Spleen (tissue), 7 donors: ENCODE measurements around the gene SCAMP4.

Experiments
- CTCF ChIP-seq, 11 experiments: fragments of 200-600 bp in 7 of 11; fragments of 450-650 bp in 4 of 11; sonication (generic) in 4 of 11; IDR thresholded peaks in 8 of 11; conservative IDR thresholded peaks in 3 of 11; 1 replicate in 7 of 11; 2 replicates in 4 of 11; pipeline versions ENCODE4 v1.4.0 to v1.8.0; 2016 to 2021; ENCODE audit warnings: antibody characterized with exemption in 11 of 11, inconsistent platforms in 4 of 11, mild to moderate bottlenecking in 1 of 11
- POLR2A ChIP-seq, 3 donors: fragments of 450-650 bp; IDR thresholded peaks; one replicate each; pipeline ENCODE4 v1.5.1; 2017; ENCODE audit warnings: antibody characterized with exemption in 3 of 3, mild to moderate bottlenecking in 1 of 3
- POLR2AphosphoS5 ChIP-seq, 3 donors: sonication (generic); formaldehyde crosslinking; IDR thresholded peaks; one replicate each; pipeline ENCODE4 v1.5.1; 2017; ENCODE audit warnings: antibody characterized with exemption in 3 of 3
- donor health status: DM: no; HTN: no; CAD: no; lungs with moderate emphysema.
- donor health status: DM: no; HTN: no; CAD: no.
- donor health status: DM: no; HTN: no; CAD: no.

DNA sequence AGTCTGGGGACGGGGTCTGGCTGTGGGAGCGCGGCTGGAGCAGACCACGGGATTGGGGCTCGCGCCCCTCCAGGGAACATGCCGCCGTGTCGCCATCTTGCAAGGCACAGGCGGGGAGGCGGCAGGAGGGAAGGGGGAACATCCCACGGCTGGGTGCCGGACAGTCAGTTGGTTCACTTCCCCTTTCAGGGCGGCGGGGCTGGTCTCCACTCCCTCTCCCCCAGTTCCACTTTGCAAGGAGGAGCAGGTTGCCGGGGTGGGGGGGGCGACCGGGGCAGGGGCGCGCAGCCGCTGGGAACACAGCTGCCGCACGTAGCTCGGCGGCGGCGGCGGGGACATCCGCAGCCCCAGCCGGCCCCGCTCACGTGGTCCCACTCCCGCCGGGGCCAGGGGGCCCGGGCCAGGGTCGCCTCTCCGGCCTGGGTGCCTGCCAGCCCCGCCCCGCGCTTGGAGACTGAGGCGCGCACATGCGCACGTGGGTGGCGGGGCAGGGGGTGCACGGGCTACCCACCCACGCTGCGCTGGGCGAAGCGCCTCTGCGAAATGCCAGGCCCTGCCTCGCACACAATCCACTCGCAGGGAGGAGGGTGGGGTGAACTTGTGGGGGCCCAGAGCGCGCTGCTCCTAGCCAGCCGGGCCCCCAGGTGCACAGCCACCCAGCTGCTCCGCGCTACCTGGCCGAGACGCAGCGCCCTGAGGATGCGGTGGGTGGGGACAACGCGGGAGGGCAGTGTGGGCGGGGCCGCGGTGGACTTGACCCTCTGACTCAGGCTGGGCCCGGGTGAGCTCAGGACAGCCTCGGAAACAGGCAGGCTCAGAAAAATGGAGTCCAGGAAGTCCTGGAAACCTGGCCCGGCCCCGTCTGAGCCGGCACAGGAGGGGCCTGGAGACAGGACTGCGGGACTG is 48.2 kb upstream of the SCAMP4 start:
- TF ChIP-seq CTCF (IDR thresholded peaks at IDR 0.05 in 8 of 11, conservative IDR thresholded peaks at IDR 0.05 in 3 of 11) (no peak), POLR2A (IDR thresholded peaks at IDR 0.05) (no peak), POLR2AphosphoS5 (IDR thresholded peaks at IDR 0.05) (peak; percentile 55 to 87 (median 73))
